ENCODE data around the gene HAUS5. TPM values are rescaled to one million over a fixed set of nuclear protein-coding genes. Genes with fewer than 3 reads are reported as not detected.

HAUS5 gene
- total RNA-seq, 2 donors from 2014 or later, result 5.0 to 7.7 TPM

GRCh38 chr19:35661995-35662340, 49.4 kb downstream of the HAUS5 start:
- DNase-seq, result no peak
- intact Hi-C loops (cut with DNase I, micrococcal nuclease), result no loop called here
- ATAC-seq, result no peak

- intact Hi-C loops (cut with DNase I, micrococcal nuclease), result no loop called here
- DNase-seq (no peak), ATAC-seq (no peak)
Observed at GRCh38 chr19:35663981-35664380, 51.4 kb downstream of the HAUS5 start.

GRCh38 chr19:35665157-35665556, 52.6 kb downstream of the HAUS5 start:
- intact Hi-C loops (cut with DNase I, micrococcal nuclease), result no loop called here
- ATAC-seq, result no peak
- no peak for DNase-seq

- ATAC-seq, result no peak
Observed at GRCh38 chr19:35665604-35666003, 53.1 kb downstream of the HAUS5 start.

GRCh38 chr19:35666251-35666913, 53.8 kb downstream of the HAUS5 start, which contains the start of gene UPK1A:
TSS of gene UPK1A (plus strand) at chr19:35666517. CDS start at chr19:35666813, 296 bp downstream.
- intact Hi-C loops (cut with DNase I, micrococcal nuclease), result no loop called here
- DNase-seq (no peak), ATAC-seq (peak; percentile 32)

More at GRCh38 chr19:35665604-35666003, 53.1 kb downstream of the HAUS5 start:
- intact Hi-C loops (cut with DNase I, micrococcal nuclease), result no loop called here
- no peak for DNase-seq

GRCh38 chr19:35669566-35669965, 57.0 kb downstream of the HAUS5 start:
- DNase-seq (no peak), ATAC-seq (no peak)
- intact Hi-C loops (cut with DNase I, micrococcal nuclease), result no loop called here

GRCh38 chr19:35669974-35670373, 57.4 kb downstream of the HAUS5 start:
- ATAC-seq, result peak; percentile 27
- DNase-seq, result no peak
- intact Hi-C loops (cut with DNase I, micrococcal nuclease), result no loop called here

GRCh38 chr19:35670686-35671085, 58.2 kb downstream of the HAUS5 start:
- no peak for DNase-seq
- intact Hi-C loops (cut with DNase I, micrococcal nuclease), result no loop called here
- ATAC-seq, result no peak

- ATAC-seq (no peak), DNase-seq (no peak)
- intact Hi-C loops (cut with DNase I, micrococcal nuclease), result no loop called here
Observed at GRCh38 chr19:35671818-35672217, 59.3 kb downstream of the HAUS5 start.

- DNase-seq, result peak in 1 of 2 donors; percentile 32
- intact Hi-C loops (cut with DNase I, micrococcal nuclease), result no loop called here
- ATAC-seq, result peak; percentile 66
Observed at GRCh38 chr19:35673121-35673804, 60.7 kb downstream of the HAUS5 start.

Other genes starting within 250 kb of the HAUS5 start
- not detected for gene GPR42, start 241.7 kb upstream of the HAUS5 start, total RNA-seq
- 1 to 10 TPM; 1.2 to 1.8 TPM for gene FFAR2, start 164.5 kb upstream of the HAUS5 start, total RNA-seq
- not detected for gene KRTDAP, start 122.3 kb upstream of the HAUS5 start, total RNA-seq
- gene DMKN, start 99.1 kb upstream of the HAUS5 start, total RNA-seq, result 10 to 100 TPM in 1 of 2 donors, 1 to 10 TPM in 1; 8.8 to 13.8 TPM
- gene SBSN, start 84.4 kb upstream of the HAUS5 start, total RNA-seq, result not detected
- not detected for gene GAPDHS, start 79.3 kb upstream of the HAUS5 start, total RNA-seq
- gene TMEM147, start 67.1 kb upstream of the HAUS5 start, total RNA-seq, result 10 to 100 TPM; 55.1 to 61.2 TPM
- gene ATP4A, start 49.1 kb upstream of the HAUS5 start, total RNA-seq, result not detected
- gene PMIS2, start 26.6 kb upstream of the HAUS5 start, total RNA-seq, result not detected
- gene RBM42, start 16.3 kb downstream of the HAUS5 start, total RNA-seq, result 10 to 100 TPM; 66.5 to 73.7 TPM
- 1 to 10 TPM in 1 of 2 donors, under 1 TPM in 1; 0.87 to 1.7 TPM for gene ETV2, start 29.0 kb downstream of the HAUS5 start, total RNA-seq
- 100 to 1,000 TPM; 725 to 901 TPM for gene COX6B1, start 35.6 kb downstream of the HAUS5 start, total RNA-seq
- under 1 TPM; 0.20 to 0.27 TPM for gene UPK1A, start 53.8 kb downstream of the HAUS5 start, total RNA-seq
- gene ZBTB32, start 91.8 kb downstream of the HAUS5 start, total RNA-seq, result 1 to 10 TPM in 1 of 2 donors, under 1 TPM in 1; 0.15 to 1.1 TPM
- 10 to 100 TPM; 34.8 to 40.1 TPM for gene KMT2B, start 105.3 kb downstream of the HAUS5 start, total RNA-seq
- gene IGFLR1, start 129.7 kb downstream of the HAUS5 start, total RNA-seq, result 1 to 10 TPM; 4.1 to 7.7 TPM
- 10 to 100 TPM; 14.5 to 17.3 TPM for gene U2AF1L4, start 132.7 kb downstream of the HAUS5 start, total RNA-seq
- gene PSENEN, start 132.9 kb downstream of the HAUS5 start, total RNA-seq, result 10 to 100 TPM; 82.2 to 86.0 TPM
- 1 to 10 TPM; 5.9 to 6.1 TPM for gene LIN37, start 135.8 kb downstream of the HAUS5 start, total RNA-seq
- gene HSPB6, start 144.3 kb downstream of the HAUS5 start, total RNA-seq, result 10 to 100 TPM in 1 of 2 donors, 1 to 10 TPM in 1; 4.5 to 16.4 TPM
- gene PROSER3, start 145.4 kb downstream of the HAUS5 start, total RNA-seq, result 10 to 100 TPM; 16.8 to 19.5 TPM
- 10 to 100 TPM in 1 of 2 donors, 1 to 10 TPM in 1; 9.7 to 10.1 TPM for gene ARHGAP33, start 162.8 kb downstream of the HAUS5 start, total RNA-seq
- not detected for gene PRODH2, start 200.1 kb downstream of the HAUS5 start, total RNA-seq
- gene NPHS1, start 239.8 kb downstream of the HAUS5 start, total RNA-seq, result not detected
- under 1 TPM in 1 of 2 donors, not detected in 1; 0.11 TPM for gene KIRREL2, start 244.2 kb downstream of the HAUS5 start, total RNA-seq